Measurements from ENCODE around the gene NEURL1B. TPM values are rescaled to one million over a fixed set of nuclear protein-coding genes. Genes with fewer than 3 reads are reported as not detected.

The NEURL1B gene
- total RNA-seq, 2 experiments from 2014 or later: 0.08 to 0.16 TPM

GRCh38 chr5:172694541-172694940 is 53.5 kb downstream of the NEURL1B start:
- Mint-ChIP-seq H3K9me3 (no peaks in the 10 kb centered on the region), H3K27ac (peak overlapping the region; percentile 44), H3K4me1 (ENCODE audit: low read depth) (peaks cover 16% of the 10 kb centered on the region), H3K27me3 (no peaks in the 10 kb centered on the region), H3K4me3 (peak overlapping the region; percentile 15), H3K36me3 (ENCODE audit: low read depth) (no peaks in the 10 kb centered on the region)
- no peak overlapping the region for H3K27ac ChIP-seq (ENCODE audit: low read depth in 1 of 2, low read length in 2 of 2)
- ATAC-seq (ENCODE audit: poor library complexity) (no peak), DNase-seq (no peak)
- intact Hi-C loops (cut with DNase I, micrococcal nuclease): loop anchor here (10.0 kb wide), 3 partner anchors 400 to 920 kb away; partner anchors contain the start of gene BOD1 (in 1 of the 2)
- ChIA-PET CTCF (interaction anchor here (0.6 to 1.6 kb wide), 2 partner anchors 170 to 238 kb away, joined by 4 read pairs; no protein-coding TSS in a partner anchor), POLR2A (no interaction called here)
- TF ChIP-seq CTCF (IDR thresholded peaks at IDR 0.05): no peak
- no peaks in the 10 kb centered on the region for H3K27me3 ChIP-seq (ENCODE audit: control insufficient read depth in 1 of 2, insufficient read depth in 2 of 2, low read length in 2 of 2)
- no peaks in the 10 kb centered on the region for H3K9me3 ChIP-seq (ENCODE audit: control insufficient read depth in 1 of 2, insufficient read depth in 1 of 2, low read length in 2 of 2)
- peaks cover 17% of the 10 kb centered on the region for H3K4me1 ChIP-seq (ENCODE audit: insufficient read depth, low read length)
- no peaks in the 10 kb centered on the region for H3K36me3 ChIP-seq (ENCODE audit: insufficient read depth, low read length)
- no peak overlapping the region for H3K4me3 ChIP-seq (ENCODE audit: low read length)

DNA sequence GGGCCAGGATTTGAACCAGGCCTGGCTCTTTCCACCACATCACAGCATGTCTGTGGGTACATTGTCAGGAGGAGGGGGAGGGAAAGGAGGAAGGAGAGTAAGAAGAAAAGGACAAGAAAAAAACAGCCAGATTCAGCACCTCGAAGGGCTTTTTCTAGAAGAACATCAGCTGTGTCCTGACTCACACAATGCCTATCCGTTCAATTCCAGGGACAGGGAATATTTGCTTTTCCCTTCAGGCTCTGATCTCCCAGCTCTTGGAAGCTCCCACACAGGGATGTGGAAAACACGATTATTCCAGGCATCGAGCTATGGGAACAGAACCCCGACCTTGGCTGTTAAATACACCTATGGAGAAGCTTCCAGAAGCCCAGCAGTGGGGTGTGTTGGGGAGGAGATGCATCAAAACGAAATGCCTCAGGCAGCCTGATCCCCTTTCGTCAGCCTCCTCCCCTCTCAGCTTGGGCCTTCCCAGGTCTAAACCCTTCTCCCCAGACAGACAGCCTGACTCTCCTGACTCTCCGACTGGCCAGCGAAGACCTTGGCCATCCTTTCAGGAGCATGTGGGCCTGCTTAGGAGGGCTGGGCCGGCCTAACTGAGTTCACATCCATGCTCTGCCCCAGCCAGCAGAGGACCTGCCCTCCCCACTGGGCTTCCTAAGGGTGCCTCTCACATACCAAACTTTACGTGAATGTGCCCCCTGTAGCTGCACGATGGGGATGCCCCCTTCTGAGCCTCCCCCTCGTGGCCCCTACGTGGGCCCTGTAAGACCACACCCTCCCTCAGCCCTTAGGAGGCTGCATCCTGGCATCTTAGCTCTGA is 54.4 kb downstream of the NEURL1B start:
- Mint-ChIP-seq H3K27me3 (no peaks in the 10 kb centered on the region), H3K36me3 (ENCODE audit: low read depth) (no peaks in the 10 kb centered on the region), H3K4me1 (ENCODE audit: low read depth) (peaks cover 16% of the 10 kb centered on the region), H3K27ac (peak overlapping the region; percentile 44), H3K4me3 (peak overlapping the region; percentile 15), H3K9me3 (no peaks in the 10 kb centered on the region)
- DNase-seq: no peak
- H3K9me3 ChIP-seq (ENCODE audit: control insufficient read depth in 1 of 2, insufficient read depth in 1 of 2, low read length in 2 of 2): no peaks in the 10 kb centered on the region
- no peak overlapping the region for H3K27ac ChIP-seq (ENCODE audit: low read depth in 1 of 2, low read length in 2 of 2)
- H3K4me3 ChIP-seq (ENCODE audit: low read length): no peak overlapping the region
- H3K4me1 ChIP-seq (ENCODE audit: insufficient read depth, low read length): peaks cover 17% of the 10 kb centered on the region
- H3K27me3 ChIP-seq (ENCODE audit: control insufficient read depth in 1 of 2, insufficient read depth in 2 of 2, low read length in 2 of 2): no peaks in the 10 kb centered on the region
- intact Hi-C loops (cut with DNase I, micrococcal nuclease): loop anchor here (5.0 to 10.0 kb wide), 4 partner anchors 401 to 1278 kb away; partner anchors contain the start of genes BOD1 (in 1 of the 2) and FGF18 (in 1 of the 2)
- ChIA-PET CTCF (interaction anchor here (1.6 kb wide), 1 partner anchor 237 kb away, joined by 4 read pairs; no protein-coding TSS in a partner anchor), POLR2A (no interaction called here)
- ATAC-seq (ENCODE audit: poor library complexity): no peak
- no peaks in the 10 kb centered on the region for H3K36me3 ChIP-seq (ENCODE audit: insufficient read depth, low read length)
- TF ChIP-seq CTCF (IDR thresholded peaks at IDR 0.05): no peak

- Histone ChIP-seq H3K36me3 (ENCODE audit: insufficient read depth, low read length) (no peaks in the 10 kb centered on the region), H3K4me3 (ENCODE audit: low read length) (no peak overlapping the region), H3K27me3 (ENCODE audit: control insufficient read depth in 1 of 2, insufficient read depth in 2 of 2, low read length in 2 of 2) (peaks cover 3 to 5% of the 10 kb centered on the region in 2 experiments), H3K9me3 (ENCODE audit: control insufficient read depth in 1 of 2, insufficient read depth in 1 of 2, low read length in 2 of 2) (no peaks in the 10 kb centered on the region), H3K4me1 (ENCODE audit: insufficient read depth, low read length) (peaks cover 19% of the 10 kb centered on the region), H3K27ac (ENCODE audit: low read depth in 1 of 2, low read length in 2 of 2) (no peak overlapping the region)
- CTCF ChIA-PET: interaction anchor here (1.1 to 3.2 kb wide), 2 partner anchors 16 to 235 kb away, joined by 6 to 9 read pairs; no protein-coding TSS in a partner anchor
- intact Hi-C loops (cut with DNase I, micrococcal nuclease): loop anchor here (5.0 to 10.0 kb wide), 4 partner anchors 402 to 1279 kb away; partner anchors contain the start of genes BOD1 (in 1 of the 2) and FGF18 (in 1 of the 2)
- no peak for ATAC-seq (ENCODE audit: poor library complexity)
- POLR2A ChIA-PET: interaction anchor here (1.3 kb wide), 1 partner anchor 7 kb away, joined by 5 read pairs; no protein-coding TSS in a partner anchor
- H3K36me3 Mint-ChIP-seq (ENCODE audit: low read depth): no peaks in the 10 kb centered on the region
- H3K27ac Mint-ChIP-seq: no peak overlapping the region
- peaks cover 6% of the 10 kb centered on the region for H3K27me3 Mint-ChIP-seq
- no peak for DNase-seq
- TF ChIP-seq CTCF (IDR thresholded peaks at IDR 0.05): no peak
- H3K4me3 Mint-ChIP-seq: peak overlapping the region; percentile 42
- H3K4me1 Mint-ChIP-seq (ENCODE audit: low read depth): peaks cover 18% of the 10 kb centered on the region
- H3K9me3 Mint-ChIP-seq: no peaks in the 10 kb centered on the region
Measured at GRCh38 chr5:172696171-172696849, 55.2 kb downstream of the NEURL1B start.
